ENCODE data around the gene FNDC1.

FNDC1 gene

GRCh38 chr6:159134701-159135364 lies 34.4 kb upstream of the FNDC1 start:
- peak; percentile 11 for DNase-seq (ENCODE audit: low read depth)
- no peak overlapping the region for H3K4me3 ChIP-seq (ENCODE audit: control insufficient read depth, low read depth, low read length)
- peak; percentile 96 for TF ChIP-seq CTCF (IDR thresholded peaks at IDR 0.05; ENCODE audit: control insufficient read depth, insufficient read depth, low read depth, low read length, missing control alignments)

- no peak overlapping the region for H3K4me3 ChIP-seq (ENCODE audit: control insufficient read depth, low read depth, low read length)
- TF ChIP-seq CTCF (IDR thresholded peaks at IDR 0.05; ENCODE audit: control insufficient read depth, insufficient read depth, low read depth, low read length, missing control alignments), result no peak
- no peak for DNase-seq (ENCODE audit: low read depth)
These were observed 31.5 kb upstream of the FNDC1 start for GRCh38 chr6:159137676-159138075.

- no peak for DNase-seq (ENCODE audit: low read depth)
- TF ChIP-seq CTCF (IDR thresholded peaks at IDR 0.05; ENCODE audit: control insufficient read depth, insufficient read depth, low read depth, low read length, missing control alignments), result no peak
- H3K4me3 ChIP-seq (ENCODE audit: control insufficient read depth, low read depth, low read length), result no peak overlapping the region
These were observed 26.7 kb upstream of the FNDC1 start for GRCh38 chr6:159142531-159142930.

GRCh38 chr6:159148641-159149040 lies 20.6 kb upstream of the FNDC1 start:
- no peak for TF ChIP-seq CTCF (IDR thresholded peaks at IDR 0.05; ENCODE audit: control insufficient read depth, insufficient read depth, low read depth, low read length, missing control alignments)
- no peak for DNase-seq (ENCODE audit: low read depth)
- no peak overlapping the region for H3K4me3 ChIP-seq (ENCODE audit: control insufficient read depth, low read depth, low read length)

GRCh38 chr6:159149641-159150040 lies 19.6 kb upstream of the FNDC1 start:
- no peak overlapping the region for H3K4me3 ChIP-seq (ENCODE audit: control insufficient read depth, low read depth, low read length)

GRCh38 chr6:159151266-159151855 lies 17.8 kb upstream of the FNDC1 start:
- TF ChIP-seq CTCF (IDR thresholded peaks at IDR 0.05; ENCODE audit: control insufficient read depth, insufficient read depth, low read depth, low read length, missing control alignments), result peak; percentile 85
- DNase-seq (ENCODE audit: low read depth), result no peak
- no peak overlapping the region for H3K4me3 ChIP-seq (ENCODE audit: control insufficient read depth, low read depth, low read length)

More at GRCh38 chr6:159149641-159150040, 19.6 kb upstream of the FNDC1 start:
- DNase-seq (ENCODE audit: low read depth), result peak; percentile 42
- TF ChIP-seq CTCF (IDR thresholded peaks at IDR 0.05; ENCODE audit: control insufficient read depth, insufficient read depth, low read depth, low read length, missing control alignments), result no peak
